H9 (cell line): ENCODE measurements around the gene ILDR1. TPM values are rescaled to one million over a fixed set of nuclear protein-coding genes. Genes with fewer than 3 reads are reported as not detected.
"Not testable (repeated sequence)": the region's sequence is repeated elsewhere in the genome, so short reads cannot be mapped to it uniquely, and the experiment has no call there.

Experiments
- DNase-seq: peaks from one replicate; pipeline ENCODE4 v3.0.0-alpha.2; 2017
- H2AFZ ChIP-seq: one replicate; pipeline ENCODE4 v1.6.1; 2013; ENCODE audit warnings: mild to moderate bottlenecking, low read length, control low read depth, moderate library complexity
- H2AK5ac ChIP-seq: 2 replicates; pipeline ENCODE4 v1.6.1; 2013; ENCODE audit warnings: low read length, control low read depth, mixed read lengths; ENCODE audit not compliant: insufficient read length
- H2BK120ac ChIP-seq: one replicate; pipeline ENCODE4 v1.6.1; 2013; ENCODE audit warnings: low read depth, mild to moderate bottlenecking, low read length, control low read depth, inconsistent platforms; ENCODE audit not compliant: poor library complexity, severe bottlenecking
- H2BK12ac ChIP-seq: 2 replicates; pipeline ENCODE4 v1.6.1; 2013; ENCODE audit warnings: low read length, control low read depth, mixed read lengths, low read depth; ENCODE audit not compliant: insufficient read length
- H2BK15ac ChIP-seq: 2 replicates; pipeline ENCODE4 v1.6.1; 2013; ENCODE audit warnings: low read depth, low read length, control low read depth
- H2BK20ac ChIP-seq: one replicate; pipeline ENCODE4 v1.6.1; 2013; ENCODE audit warnings: low read depth, mild to moderate bottlenecking, low read length, control low read depth, inconsistent platforms; ENCODE audit not compliant: poor library complexity, severe bottlenecking
- H2BK5ac ChIP-seq: 2 replicates; pipeline ENCODE4 v1.6.1; 2013; ENCODE audit warnings: low read length, control low read depth, mixed read lengths; ENCODE audit not compliant: insufficient read length
- H3K14ac ChIP-seq: 2 replicates; pipeline ENCODE4 v1.6.1; 2013; ENCODE audit warnings: low read length, control low read depth; ENCODE audit not compliant: insufficient read depth
- H3K18ac ChIP-seq: 2 replicates; pipeline ENCODE4 v1.6.1; 2013; ENCODE audit warnings: low read depth, mild to moderate bottlenecking, mixed read lengths, low read length, control low read depth; ENCODE audit not compliant: insufficient read length
- H3K23ac ChIP-seq: 2 replicates; pipeline ENCODE4 v1.6.1; 2013; ENCODE audit warnings: low read length, control low read depth, mixed read lengths, low read depth; ENCODE audit not compliant: insufficient read length
- H3K23me2 ChIP-seq: 2 replicates; pipeline ENCODE4 v1.6.1; 2013; ENCODE audit warnings: low read depth, mild to moderate bottlenecking, mixed read lengths, low read length, control low read depth; ENCODE audit not compliant: insufficient read length, poor library complexity, severe bottlenecking
- H3K27ac ChIP-seq: 2 replicates; pipeline ENCODE4 v1.5.1; 2013; ENCODE audit warnings: low read length, control low read depth, mixed read lengths, low read depth; ENCODE audit not compliant: insufficient read length
- H3K27me3 ChIP-seq: 2 replicates; pipeline ENCODE4 v1.6.1; 2013; ENCODE audit warnings: low read length, control low read depth, inconsistent platforms; ENCODE audit not compliant: insufficient read depth
- H3K4ac ChIP-seq: 2 replicates; pipeline ENCODE4 v1.6.1; 2013; ENCODE audit warnings: low read depth, mild to moderate bottlenecking, control low read depth, inconsistent platforms, low read length, moderate library complexity
- H3K4me1 ChIP-seq: 2 replicates; pipeline ENCODE4 v1.6.1; 2013; ENCODE audit warnings: low read length, control low read depth, inconsistent platforms; ENCODE audit not compliant: insufficient read depth
- H3K4me2 ChIP-seq: 2 replicates; pipeline ENCODE4 v1.6.1; 2013; ENCODE audit warnings: low read length, control low read depth, mixed read lengths; ENCODE audit not compliant: insufficient read length, insufficient read depth
- H3K56ac ChIP-seq: 2 replicates; pipeline ENCODE4 v1.6.1; 2013; ENCODE audit warnings: low read depth, mild to moderate bottlenecking, mixed read lengths, low read length, control low read depth; ENCODE audit not compliant: insufficient read length
- H3K79me1 ChIP-seq: 2 replicates; pipeline ENCODE4 v1.6.1; 2013; ENCODE audit warnings: low read depth, mild to moderate bottlenecking, moderate library complexity, low read length, control low read depth, inconsistent platforms; ENCODE audit not compliant: insufficient read depth, poor library complexity, severe bottlenecking
- H3K79me2 ChIP-seq: 2 replicates; pipeline ENCODE4 v1.6.1; 2013; ENCODE audit warnings: low read length, control low read depth, inconsistent platforms; ENCODE audit not compliant: insufficient read depth
- H3K9ac ChIP-seq: 2 replicates; pipeline ENCODE4 v1.6.1; 2013; ENCODE audit warnings: low read length, control low read depth, mixed read lengths; ENCODE audit not compliant: insufficient read length; ENCODE audit errors: extremely low read depth
- H3K9me3 ChIP-seq: one replicate; pipeline ENCODE4 v1.6.1; 2013; ENCODE audit warnings: low read depth, low read length, inconsistent platforms; ENCODE audit not compliant: control insufficient read depth
- H3T11ph ChIP-seq: one replicate; pipeline ENCODE4 v1.6.1; 2013; ENCODE audit warnings: mild to moderate bottlenecking, low read length, control low read depth, inconsistent platforms
- H4K20me1 ChIP-seq: one replicate; pipeline ENCODE4 v1.6.1; 2013; ENCODE audit not compliant: control insufficient read depth, insufficient read length, insufficient read depth
- H4K5ac ChIP-seq: 2 replicates; pipeline ENCODE4 v1.6.1; 2013; ENCODE audit warnings: low read depth, mild to moderate bottlenecking, mixed read lengths, low read length, control low read depth; ENCODE audit not compliant: insufficient read length
- H4K8ac ChIP-seq: replicated peaks from 2 replicates; pipeline ENCODE4 v1.6.1; 2013; ENCODE audit warnings: low read length, control low read depth, mixed read lengths, low read depth; ENCODE audit not compliant: insufficient read length
- H4K91ac ChIP-seq: 2 replicates; pipeline ENCODE4 v1.6.1; 2013; ENCODE audit warnings: low read depth, mild to moderate bottlenecking, moderate library complexity, mixed read lengths, low read length, control low read depth; ENCODE audit not compliant: insufficient read length
- H3K27ac Mint-ChIP-seq, 3 experiments: 2 replicates in 2 of 3; 3 replicates in 1 of 3; pipeline ENCODE4 v1.8.0; 2020 to 2021; ENCODE audit warnings: mixed read lengths in 3 of 3, mild to moderate bottlenecking in 1 of 3, moderate library complexity in 1 of 3
- H3K27me3 Mint-ChIP-seq: 2 replicates; pipeline ENCODE4 v1.8.0; 2021; ENCODE audit warnings: low read depth, mild to moderate bottlenecking, moderate library complexity, mixed read lengths
- H3K36me3 Mint-ChIP-seq, 3 experiments: 2 replicates in 2 of 3; 3 replicates in 1 of 3; pipeline ENCODE4 v1.8.0; 2020 to 2021; ENCODE audit warnings: low read depth in 3 of 3, mixed read lengths in 3 of 3; ENCODE audit not compliant: insufficient read depth in 1 of 3
- H3K4me1 Mint-ChIP-seq, 2 experiments: 2 replicates each; pipeline ENCODE4 v1.8.0; 2020; ENCODE audit warnings: mixed read lengths in 2 of 2
- H3K4me3 Mint-ChIP-seq, 2 experiments: 2 replicates in 1 of 2; 3 replicates in 1 of 2; pipeline ENCODE4 v1.8.0; 2020 to 2021; ENCODE audit warnings: mild to moderate bottlenecking in 2 of 2, mixed read lengths in 2 of 2, moderate library complexity in 1 of 2
- H3K9me3 Mint-ChIP-seq, 2 experiments: 2 replicates in 1 of 2; 3 replicates in 1 of 2; pipeline ENCODE4 v1.8.0; 2020; ENCODE audit warnings: mild to moderate bottlenecking in 2 of 2, mixed read lengths in 2 of 2, moderate library complexity in 1 of 2
- WGBS: extraction: QIAGEN DNeasy Blood & Tissue Kit; methylation state at CpG from one replicate; pipeline ENCODE4 v1.1.7; 2013; ENCODE audit warnings: missing lambda C conversion rate, low lambda C conversion rate, mixed read lengths; ENCODE audit not compliant: insufficient read length; ENCODE audit errors: extremely low coverage; 5-methylcytosine and 5-hydroxymethylcytosine counted together
- total RNA-seq: library from RNA; stranded (reverse); gene quantifications from 2 replicates; pipeline ENCODE4 v1.2.1, GENCODE V29; 2021
- TF ChIP-seq, protein P1 (sequence below): fragments of 200-600 bp; sonication (generic); conservative IDR thresholded peaks from 3 replicates; pipeline ENCODE4 v1.8.0; 2021; ENCODE audit warnings: antibody characterized with exemption, mild to moderate bottlenecking

Gene ILDR1
- total RNA-seq, 1 experiment from 2014 or later = 0.68 TPM

DNA sequence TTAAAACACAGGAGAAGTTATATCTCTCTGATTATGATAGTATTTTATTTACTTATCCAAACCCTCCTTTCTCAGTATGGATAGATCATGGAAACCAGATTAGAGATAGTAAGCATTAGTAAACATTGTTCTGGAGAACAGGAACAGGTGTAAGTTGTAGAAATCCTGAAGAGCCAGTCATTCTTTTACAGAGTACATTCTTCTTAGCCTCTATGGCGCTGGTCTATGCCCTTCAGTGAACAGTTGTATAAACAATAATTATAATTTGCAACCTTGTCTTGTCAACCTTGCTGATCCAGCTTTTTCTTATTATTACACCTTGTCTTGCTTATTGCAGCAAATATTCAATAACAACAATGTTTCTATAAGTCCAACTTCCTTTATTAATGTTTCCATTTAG, 80.5 kb downstream of the ILDR1 start:
- Histone ChIP-seq H4K20me1 (no peaks in the 10 kb centered on the region), H3K9ac (no peak overlapping the region), H2BK12ac (no peak overlapping the region), H3K4me1 (no peaks in the 10 kb centered on the region), H2AFZ (no peak overlapping the region), H2BK120ac (no peak overlapping the region), H3K56ac (no peak overlapping the region), H3K23ac (no peak overlapping the region), H3K9me3 (no peaks in the 10 kb centered on the region), H4K91ac (no peak overlapping the region), H3K27me3 (no peaks in the 10 kb centered on the region), H3T11ph (no peak overlapping the region), H3K79me2 (no peaks in the 10 kb centered on the region), H2BK15ac (no peak overlapping the region), H3K18ac (no peak overlapping the region), H3K23me2 (no peaks in the 10 kb centered on the region), H3K4ac (no peak overlapping the region), H4K5ac (no peak overlapping the region), H2BK5ac (no peak overlapping the region), H4K8ac (no peak overlapping the region), H3K79me1 (no peaks in the 10 kb centered on the region), H2AK5ac (no peak overlapping the region), H3K27ac (no peak overlapping the region), H3K4me2 (no peak overlapping the region), H2BK20ac (no peak overlapping the region), H3K14ac (no peak overlapping the region)
- H3K9me3 Mint-ChIP-seq = peaks cover 0 to 5% of the 10 kb centered on the region in 2 experiments; a peak in 2 of 5 replicates
- H3K4me1 Mint-ChIP-seq = peaks cover 18 to 25% of the 10 kb centered on the region in 2 experiments
- no peak for DNase-seq
- TF ChIP-seq, protein P1, sequence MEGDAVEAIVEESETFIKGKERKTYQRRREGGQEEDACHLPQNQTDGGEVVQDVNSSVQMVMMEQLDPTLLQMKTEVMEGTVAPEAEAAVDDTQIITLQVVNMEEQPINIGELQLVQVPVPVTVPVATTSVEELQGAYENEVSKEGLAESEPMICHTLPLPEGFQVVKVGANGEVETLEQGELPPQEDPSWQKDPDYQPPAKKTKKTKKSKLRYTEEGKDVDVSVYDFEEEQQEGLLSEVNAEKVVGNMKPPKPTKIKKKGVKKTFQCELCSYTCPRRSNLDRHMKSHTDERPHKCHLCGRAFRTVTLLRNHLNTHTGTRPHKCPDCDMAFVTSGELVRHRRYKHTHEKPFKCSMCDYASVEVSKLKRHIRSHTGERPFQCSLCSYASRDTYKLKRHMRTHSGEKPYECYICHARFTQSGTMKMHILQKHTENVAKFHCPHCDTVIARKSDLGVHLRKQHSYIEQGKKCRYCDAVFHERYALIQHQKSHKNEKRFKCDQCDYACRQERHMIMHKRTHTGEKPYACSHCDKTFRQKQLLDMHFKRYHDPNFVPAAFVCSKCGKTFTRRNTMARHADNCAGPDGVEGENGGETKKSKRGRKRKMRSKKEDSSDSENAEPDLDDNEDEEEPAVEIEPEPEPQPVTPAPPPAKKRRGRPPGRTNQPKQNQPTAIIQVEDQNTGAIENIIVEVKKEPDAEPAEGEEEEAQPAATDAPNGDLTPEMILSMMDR = no peak
- H3K27ac Mint-ChIP-seq = no peak overlapping the region
- H3K4me3 Mint-ChIP-seq = no peak overlapping the region
- H3K36me3 Mint-ChIP-seq = peaks cover 0 to 15% (median 7%) of the 10 kb centered on the region in 3 experiments; a peak in 5 of 7 replicates
- WGBS = no CpG with 5 or more reads among the region's 1 CpG
- H3K27me3 Mint-ChIP-seq = no peaks in the 10 kb centered on the region

DNA sequence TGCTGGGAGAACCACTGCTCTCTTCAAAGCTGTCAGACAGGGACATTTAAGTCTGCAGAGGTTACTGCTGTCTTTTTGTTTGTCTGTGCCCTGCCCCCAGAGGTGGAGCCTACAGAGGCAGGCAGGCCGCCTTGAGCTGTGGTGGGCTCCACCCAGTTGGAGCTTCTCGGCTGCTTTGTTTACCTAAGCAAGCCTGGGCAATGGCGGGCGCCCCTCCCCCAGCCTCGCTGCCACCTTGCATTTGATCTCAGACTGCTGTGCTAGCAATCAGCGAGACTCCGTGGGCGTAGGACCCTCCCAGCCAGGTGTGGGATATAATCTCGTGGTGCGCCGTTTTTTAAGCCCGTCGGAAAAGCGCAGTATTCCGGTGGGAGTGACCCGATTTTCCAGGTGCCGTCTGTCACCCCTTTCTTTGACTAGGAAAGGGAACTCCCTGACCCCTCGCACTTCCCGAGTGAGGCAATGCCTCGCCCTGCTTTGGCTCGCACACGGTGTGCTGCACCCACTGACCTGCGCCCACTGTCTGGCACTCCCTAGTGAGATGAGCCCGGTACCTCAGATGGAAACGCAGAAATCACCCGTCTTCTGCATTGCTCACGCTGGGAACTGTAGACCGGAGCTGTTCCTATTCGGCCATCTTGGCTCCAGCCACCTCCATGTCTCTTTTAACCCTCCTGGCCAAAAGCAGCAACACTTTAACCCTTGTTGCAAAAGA, 83.7 kb downstream of the ILDR1 start:
- H3K4me3 Mint-ChIP-seq = peak overlapping the region; percentile 31 to 53; a peak in 3 of 5 replicates
- H3K9ac ChIP-seq, H3K14ac ChIP-seq, H4K5ac ChIP-seq, H3K9me3 ChIP-seq, H3K27me3 Mint-ChIP-seq, H3K56ac ChIP-seq, H2BK12ac ChIP-seq, H3K4me1 ChIP-seq, H4K20me1 ChIP-seq, DNase-seq, H3K4me2 ChIP-seq, H4K91ac ChIP-seq, H2BK15ac ChIP-seq, H3K79me2 ChIP-seq, H3K27me3 ChIP-seq, H3K23me2 ChIP-seq, H2BK120ac ChIP-seq, H3K9me3 Mint-ChIP-seq, H2BK5ac ChIP-seq, H3K4ac ChIP-seq, H4K8ac ChIP-seq, H3K27ac ChIP-seq, H2BK20ac ChIP-seq, H2AFZ ChIP-seq, H3K18ac ChIP-seq, H3K79me1 ChIP-seq, H2AK5ac ChIP-seq, H3K23ac ChIP-seq, H3T11ph ChIP-seq: not testable (repeated sequence)
- H3K4me1 Mint-ChIP-seq = peaks cover 18 to 25% of the 10 kb centered on the region in 2 experiments
- peaks cover 3 to 17% (median 11%) of the 10 kb centered on the region in 3 experiments; a peak in 6 of 7 replicates for H3K36me3 Mint-ChIP-seq
- WGBS = no CpG with 5 or more reads among the region's 29 CpGs
- H3K27ac Mint-ChIP-seq = peak overlapping the region; percentile 69 to 98 (median 97)
